ENCODE measurements around the gene CEL.

GRCh38 chr9:133100506-133101355 lies 39.0 kb downstream of the CEL start:
- TF ChIP-seq POLR2AphosphoS5 (IDR thresholded peaks at IDR 0.05) = no peak
- TF ChIP-seq CTCF (IDR thresholded peaks at IDR 0.05) = no peak
- TF ChIP-seq POLR2A (IDR thresholded peaks at IDR 0.05) = no peak
- TF ChIP-seq EP300 (IDR thresholded peaks at IDR 0.05) = no peak
